HG03469 (cell line): ENCODE data around the gene TMC7.
"Not testable (repeated sequence)": the region's sequence is repeated elsewhere in the genome, so short reads cannot be mapped to it uniquely, and the experiment has no call there.

Experiments
- ATAC-seq: cut with Tn5 transposase; IDR thresholded peaks from one replicate; pipeline ENCODE4 v1.9.1; 2021; ENCODE audit warnings: mild to moderate bottlenecking, moderate library complexity, moderate number of reproducible peaks; ENCODE audit not compliant: unreplicated experiment

TMC7 gene

DNA sequence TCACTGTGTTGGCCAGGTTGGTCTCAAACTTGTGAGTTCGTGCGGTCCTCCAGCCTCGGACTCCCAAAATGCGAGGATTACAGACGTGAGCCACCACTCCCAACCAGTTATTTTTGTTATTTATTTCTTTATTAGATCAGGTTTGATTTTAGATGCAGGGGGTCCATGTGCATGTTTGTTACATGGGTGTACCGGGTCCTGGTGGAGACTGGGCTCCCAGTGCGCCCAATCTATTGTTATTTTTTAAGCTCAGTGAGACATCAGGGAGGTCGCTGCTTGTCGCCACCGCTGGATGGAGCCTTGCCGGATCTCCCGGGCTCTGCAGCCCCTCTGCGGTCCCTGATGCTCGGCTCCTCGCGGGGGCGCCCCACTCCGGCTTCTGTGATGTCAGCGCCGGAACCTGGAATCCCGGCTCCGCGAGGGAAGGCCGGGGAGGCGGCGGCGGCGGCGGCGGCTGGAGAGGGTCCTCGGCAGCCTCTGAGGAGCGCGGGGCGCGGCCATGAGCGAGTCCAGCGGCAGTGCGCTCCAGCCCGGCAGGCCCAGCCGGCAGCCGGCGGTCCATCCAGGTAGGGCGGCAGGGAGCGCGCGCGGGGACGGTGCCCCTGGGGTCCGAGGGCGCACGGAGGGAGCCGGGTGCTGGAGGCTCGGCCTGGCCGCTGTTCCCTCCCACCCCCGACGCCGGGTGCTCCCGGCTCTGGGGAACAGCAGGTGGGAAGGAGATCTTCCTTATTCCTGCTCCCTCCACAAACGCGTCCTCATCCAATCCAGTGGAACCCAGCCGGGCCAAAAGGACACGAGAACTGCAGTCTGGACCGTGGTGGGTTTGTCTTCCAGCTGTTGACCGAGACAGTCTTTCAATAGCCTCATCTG lies at the start of gene TMC7:
TSS of gene TMC7 (plus strand) at position 370 of the 870 bp plus-strand sequence. CDS start at position 500, 130 bp downstream.
- no peak for ATAC-seq

DNA sequence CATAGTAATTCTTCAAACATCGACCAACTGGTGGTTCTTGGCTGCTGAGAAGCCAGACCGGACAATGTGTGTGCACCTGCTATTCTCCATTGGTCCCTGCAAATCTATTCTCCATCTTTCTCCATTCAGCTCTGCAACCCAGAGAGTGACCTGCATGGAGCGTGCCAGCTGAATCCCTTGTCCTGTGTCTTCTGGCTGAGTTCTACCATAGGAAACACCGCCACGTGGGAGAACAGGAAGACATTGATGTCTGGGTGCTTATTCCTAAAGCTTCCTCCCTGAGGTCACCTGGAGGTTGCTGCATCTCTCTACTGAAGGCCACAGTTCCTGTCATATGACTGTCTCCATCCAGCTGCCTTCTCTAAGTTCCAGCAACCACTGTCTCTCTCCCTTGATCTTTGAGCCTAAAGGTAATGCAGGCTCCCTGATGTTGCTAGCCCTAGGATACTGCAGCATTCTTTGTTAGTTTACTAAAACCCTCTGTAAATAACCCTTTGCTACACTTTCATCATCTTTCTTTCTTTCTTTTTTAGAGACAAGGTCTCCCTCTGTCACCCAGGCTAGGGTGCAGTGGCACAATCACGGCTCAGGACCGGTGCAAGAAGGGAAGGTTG lies 46.9 kb upstream of the TMC7 start:
- ATAC-seq: no peak

DNA sequence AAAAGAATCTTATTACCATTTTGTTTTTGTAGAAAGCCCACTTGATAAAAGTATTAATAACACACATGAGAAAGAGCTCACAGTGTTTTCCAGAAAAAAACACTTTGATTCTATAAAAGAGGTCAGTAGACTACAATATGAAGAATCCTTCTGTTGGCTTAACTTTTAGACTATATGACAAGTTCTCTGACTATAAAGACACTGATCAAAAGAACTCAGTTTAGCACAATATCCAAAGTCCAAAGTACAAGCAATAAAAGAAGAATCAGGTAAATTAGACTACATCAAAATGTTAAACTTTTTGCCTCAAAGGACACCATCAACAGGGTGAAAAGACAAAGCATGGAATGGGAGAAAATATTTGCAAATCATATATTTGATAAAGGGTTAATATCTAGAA lies 46.3 kb upstream of the TMC7 start:
- no peak for ATAC-seq

DNA sequence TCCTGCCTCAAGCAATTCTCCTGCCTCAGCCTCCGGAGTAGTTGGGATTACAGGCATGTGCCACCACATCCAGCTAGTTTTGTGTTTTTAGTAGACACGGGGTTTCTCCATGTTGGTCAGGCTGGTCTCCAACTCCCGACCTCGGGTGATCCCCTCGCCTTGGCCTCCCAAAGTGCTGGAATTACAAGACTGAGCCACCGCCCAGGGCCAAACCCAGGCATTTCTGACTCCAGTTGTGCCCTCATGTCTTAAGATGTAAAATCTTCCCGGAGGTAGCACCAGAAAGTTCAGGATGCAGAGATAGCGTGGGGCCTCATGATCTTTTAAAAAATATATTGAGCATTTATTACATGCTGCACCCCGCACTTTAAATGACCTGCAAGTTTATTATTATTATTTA lies 44.7 kb upstream of the TMC7 start:
- no peak for ATAC-seq

DNA sequence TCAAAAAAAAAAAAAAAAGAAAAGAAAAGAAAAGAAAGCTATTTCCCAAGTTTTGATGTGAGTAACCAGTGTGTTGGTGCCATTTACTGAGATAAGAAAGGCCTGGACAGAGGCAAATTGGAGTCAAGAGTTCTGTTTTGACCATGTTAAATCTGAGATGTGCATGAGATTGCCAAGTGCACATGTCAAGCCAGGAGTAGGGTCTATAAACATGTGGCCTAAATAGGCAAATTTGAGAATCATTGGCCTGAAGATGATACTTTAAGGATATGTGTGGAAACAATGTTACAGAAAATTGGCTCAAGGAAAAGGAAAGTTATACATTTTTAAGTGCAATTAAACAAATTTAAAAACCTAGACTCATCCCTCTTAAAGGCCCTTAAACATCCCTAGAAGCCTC lies 42.3 kb upstream of the TMC7 start:
- no peak for ATAC-seq

DNA sequence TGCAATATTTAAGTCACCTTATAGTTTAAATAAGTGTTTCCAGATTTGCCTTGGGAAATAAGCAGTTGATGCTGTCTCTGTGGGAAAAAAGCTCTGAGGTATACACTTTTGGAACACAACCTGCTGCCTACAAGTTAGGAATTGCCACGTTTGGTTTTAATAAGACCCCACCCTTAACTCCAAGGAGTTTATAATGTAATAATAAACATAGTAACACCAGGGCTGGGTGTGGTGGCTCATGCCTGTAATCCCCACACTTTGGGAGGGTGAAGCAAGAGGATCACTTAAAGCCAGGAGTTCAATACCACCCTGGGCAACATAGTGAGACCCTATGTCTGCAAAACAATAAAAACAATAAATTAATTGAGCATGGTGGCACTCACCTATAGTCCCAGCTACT lies 41.7 kb upstream of the TMC7 start:
- no peak for ATAC-seq

DNA sequence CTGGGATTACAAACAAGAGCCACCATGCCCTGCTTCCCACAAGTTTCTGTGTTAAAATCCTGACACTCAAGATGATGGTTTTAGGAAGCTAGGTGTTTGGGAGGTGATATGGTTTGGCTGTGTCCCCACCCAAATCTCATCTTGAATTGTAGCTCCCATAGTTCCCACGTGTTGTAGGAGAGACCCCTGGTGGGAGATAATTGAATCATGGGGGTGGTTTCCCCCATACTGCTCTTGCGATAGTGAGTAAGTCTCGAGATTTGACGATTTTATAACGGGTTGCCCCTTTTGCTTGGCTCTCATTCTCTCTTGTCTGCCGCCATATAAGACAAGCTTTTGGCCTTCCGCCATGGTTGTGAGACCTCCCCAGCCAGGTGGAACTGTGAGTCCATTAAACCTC lies 40.3 kb upstream of the TMC7 start:
- ATAC-seq: no peak

DNA sequence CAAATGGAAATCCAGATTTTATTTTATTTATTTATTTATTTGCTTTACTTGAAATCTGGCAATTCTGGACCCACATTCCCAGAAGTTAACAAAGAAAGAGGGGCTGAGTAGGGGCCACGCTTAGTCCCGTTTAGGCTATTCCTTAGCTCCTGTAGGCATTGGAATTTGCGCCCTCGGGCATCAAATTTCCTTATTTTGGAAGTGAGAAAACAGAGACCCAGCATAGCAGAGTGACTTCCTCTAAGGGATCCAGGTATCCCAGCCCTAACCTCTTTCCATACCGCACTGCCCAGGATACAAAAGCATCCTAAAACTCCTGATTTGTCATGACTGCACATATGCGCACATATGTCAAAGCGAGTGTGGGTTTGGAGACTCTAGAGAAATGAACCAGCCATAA lies 38.5 kb upstream of the TMC7 start:
- ATAC-seq: no peak

DNA sequence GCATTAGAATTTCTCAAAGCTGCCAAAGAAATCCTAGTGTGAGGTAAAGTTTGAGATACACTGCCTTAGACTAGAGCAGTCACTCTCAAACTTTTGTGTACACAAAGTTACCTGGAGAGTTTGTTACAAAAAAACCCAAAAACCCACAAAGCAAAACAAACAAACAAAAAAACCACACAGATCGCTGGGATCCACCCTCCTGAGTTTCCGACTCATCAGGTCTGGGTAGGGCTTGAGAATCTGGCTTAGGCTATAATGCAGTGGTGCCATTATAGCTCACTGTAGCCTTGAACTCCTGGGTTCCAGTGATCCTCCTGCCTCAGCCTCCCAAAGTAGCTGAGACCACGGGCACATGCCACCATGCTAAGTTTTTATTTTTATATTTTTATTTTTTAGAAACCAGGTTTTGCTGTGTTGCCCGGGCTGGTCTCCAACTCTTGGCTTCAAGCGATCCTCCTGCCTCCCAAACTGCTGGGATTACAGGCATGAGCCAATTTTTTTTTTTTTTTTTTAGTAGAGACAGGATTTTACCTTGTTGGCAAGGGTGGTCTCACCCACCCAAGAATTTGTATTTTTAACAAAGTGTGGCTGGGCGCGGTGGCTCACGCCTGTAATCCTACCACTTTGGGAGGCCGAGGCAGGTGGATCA lies 35.2 kb upstream of the TMC7 start:
- ATAC-seq: no peak

DNA sequence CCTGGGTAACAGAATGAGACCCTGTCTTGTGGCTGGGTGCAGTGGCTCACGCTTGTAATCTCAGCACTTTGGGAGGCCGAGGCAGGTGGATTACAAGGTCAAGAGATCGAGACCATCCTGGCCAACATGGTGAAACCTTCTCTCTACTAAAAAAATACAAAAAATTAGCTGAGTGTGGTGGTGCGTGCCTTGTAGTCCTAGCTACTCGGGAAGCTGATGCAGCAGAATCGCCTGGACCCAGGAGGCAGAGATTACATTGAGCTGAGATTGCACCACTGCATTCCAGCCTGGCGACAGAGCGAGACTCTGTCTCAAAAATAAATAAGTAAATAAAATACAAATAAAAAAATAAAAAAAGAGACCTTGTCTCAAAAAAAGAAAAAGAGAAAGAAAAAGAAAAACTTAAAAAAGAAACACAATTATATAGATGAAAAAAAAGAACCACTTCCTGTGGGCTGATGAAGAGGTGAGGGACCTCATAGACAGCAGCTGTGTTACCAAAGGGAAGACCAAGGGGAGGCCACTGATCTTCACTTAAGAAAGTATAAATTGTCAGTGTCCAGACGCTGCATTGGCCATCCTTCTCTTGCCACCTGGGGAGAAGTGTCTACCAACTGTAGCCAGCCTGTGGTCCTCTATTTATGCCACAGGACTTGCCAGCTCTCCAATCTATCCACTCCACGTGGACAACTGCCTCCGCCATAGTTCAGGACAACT lies 33.1 kb upstream of the TMC7 start:
- no peak for ATAC-seq

DNA sequence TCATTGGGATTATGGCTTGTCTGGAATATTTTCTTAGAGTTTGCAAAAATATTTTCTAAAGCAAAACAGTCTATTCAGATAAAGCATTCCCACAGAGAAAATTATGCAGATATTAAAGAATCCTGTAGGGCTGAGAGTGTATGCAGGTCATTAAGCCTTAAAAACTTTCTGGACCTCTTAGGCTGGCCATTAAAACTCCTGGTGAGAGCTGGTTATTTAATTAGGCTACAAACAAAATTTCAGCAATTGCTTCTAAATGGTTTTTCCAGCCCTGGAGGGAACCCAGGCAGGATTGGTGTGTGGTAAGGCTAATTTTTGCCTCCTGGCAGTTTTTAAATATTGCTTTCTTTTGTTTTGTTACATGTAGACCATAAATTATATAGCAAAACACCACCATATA lies 30.2 kb upstream of the TMC7 start:
- no peak for ATAC-seq

DNA sequence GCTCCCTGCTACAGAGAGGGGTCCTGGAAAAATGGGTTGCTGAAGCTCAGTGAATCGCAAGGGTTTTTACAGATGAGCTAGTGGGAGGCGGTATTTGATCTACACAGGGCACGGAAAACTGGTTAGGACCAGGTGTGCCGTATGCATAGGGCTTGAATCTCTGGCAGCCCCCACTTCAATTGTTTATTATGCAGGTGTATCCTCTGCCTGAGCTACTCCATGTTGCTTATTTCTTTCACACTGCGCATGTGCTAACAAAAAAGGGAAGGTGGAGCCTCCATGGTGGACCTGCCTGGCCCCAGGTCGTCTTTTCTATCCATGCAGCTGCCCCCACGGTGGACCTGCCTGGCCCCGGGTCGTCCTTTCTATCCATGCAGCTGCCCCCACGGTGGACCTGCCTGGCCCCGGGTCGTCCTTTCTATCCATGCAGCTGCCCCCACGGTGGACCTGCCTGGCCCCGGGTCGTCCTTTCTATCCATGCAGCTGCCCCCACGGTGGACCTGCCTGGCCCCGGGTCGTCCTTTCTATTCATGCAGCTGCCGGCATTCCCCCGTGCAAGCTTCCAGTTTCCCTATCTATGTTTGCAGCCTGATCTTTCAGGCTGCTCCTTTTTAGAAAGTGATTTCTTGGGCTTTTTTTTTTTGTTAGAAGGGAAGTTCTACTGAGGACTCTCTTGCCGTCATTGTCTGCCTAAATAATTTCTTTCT lies 27.7 kb upstream of the TMC7 start:
- ATAC-seq: not testable (repeated sequence)

DNA sequence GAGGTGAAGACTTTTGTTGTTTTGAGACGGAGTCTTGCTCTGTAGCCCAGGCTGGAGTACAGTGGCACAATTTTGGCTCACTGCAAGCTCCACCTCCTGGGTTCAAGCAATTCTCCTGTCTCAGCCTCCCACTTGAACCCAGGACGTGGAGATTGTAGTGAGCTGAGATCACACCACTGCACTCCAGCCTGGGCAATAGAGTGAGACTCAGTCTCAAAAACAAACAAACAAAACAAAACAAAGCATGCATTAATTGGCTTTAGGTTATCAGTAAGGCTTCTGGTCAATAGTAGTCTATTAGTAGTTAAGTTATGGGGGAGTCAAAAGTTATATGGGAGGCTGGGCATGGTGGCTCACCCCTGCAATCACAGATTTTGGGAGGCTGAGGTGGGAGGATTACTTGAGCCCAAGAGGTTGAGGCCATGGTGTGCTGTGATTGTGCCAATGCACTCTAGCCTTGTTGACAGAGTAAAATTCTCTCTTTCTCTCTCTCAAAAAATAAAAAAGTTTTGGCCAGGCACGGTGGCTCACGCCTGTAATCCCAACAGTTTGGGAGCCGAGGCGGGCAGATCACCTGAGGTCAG lies 27.0 kb upstream of the TMC7 start:
- not testable (repeated sequence) for ATAC-seq

DNA sequence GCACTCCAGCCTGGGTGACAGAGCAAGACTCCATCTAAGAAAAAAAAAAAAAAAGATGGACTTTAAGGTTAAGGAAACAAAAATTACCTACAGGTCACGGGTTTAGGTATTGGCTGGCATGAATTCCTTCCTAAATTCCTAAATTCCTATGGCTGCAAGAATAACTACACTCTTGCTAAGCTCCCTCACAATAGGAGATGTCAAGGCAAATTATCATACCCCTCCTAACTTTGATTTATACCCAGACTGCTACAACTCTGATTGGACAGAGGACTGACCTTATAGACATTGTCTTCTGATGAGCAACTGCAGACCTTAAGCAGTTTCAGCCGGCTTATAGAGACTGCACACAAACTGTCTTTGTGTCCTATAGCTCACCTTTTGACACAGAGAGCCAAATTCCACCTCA lies 25.1 kb upstream of the TMC7 start:
- ATAC-seq: no peak

DNA sequence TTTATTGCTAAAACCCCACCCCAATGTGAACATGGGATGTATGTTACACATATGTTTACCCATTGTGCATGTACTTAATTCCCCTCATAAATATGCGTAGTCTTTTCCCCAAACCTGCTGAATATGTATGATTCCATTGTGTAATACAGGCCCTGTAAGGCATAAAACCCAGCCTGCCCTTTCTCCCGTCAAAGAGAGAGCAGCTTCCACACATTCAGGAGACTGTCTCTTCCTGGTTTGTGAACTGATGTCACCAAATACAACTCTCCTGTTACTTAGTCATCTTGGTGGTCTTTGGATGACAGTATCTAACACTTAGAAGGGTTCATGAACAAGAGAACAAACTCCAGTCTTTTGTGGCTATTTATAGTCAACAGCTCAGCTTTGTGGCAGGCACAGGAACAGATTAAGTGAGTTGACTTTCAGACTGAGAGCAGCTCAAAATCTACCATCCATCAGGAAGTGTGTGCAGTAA lies 24.7 kb upstream of the TMC7 start:
- ATAC-seq: no peak

DNA sequence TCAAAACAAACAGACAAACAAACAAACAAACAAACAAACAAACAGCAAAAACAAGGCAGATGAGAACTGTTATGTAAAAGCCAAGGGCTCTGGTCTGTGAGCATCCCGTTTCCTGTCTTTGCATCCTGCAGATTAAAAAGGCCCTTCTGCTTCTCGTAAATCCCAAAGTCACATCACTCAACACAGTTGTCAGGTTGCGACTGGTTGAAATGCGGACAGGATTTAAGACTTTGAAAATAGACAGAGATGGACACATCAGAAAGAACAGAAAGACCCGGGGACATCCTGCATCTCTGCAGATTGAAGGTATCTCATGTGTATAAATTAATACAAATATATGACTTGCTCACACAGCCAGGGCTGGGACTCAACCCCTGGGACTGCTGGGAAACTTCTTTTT lies 18.2 kb upstream of the TMC7 start:
- no peak for ATAC-seq

DNA sequence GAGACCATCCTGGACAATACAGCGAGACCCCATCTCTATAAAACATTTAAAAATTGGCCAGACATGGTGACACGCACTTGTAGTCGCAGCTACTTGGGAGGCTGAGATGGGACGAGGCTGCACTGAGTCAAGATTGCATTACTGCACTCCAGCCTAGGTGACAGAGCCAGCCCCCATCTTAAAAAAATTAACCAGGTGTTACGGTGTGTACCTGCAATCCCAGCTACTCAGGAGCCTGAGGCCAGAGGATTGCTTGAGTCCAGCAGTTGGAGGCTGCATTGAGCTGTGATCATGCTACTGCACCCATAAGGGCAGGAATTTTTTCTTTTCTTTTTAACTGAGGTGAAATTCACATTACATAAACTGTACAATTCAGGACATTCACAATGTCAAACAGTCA lies 16.9 kb upstream of the TMC7 start:
- no peak for ATAC-seq

DNA sequence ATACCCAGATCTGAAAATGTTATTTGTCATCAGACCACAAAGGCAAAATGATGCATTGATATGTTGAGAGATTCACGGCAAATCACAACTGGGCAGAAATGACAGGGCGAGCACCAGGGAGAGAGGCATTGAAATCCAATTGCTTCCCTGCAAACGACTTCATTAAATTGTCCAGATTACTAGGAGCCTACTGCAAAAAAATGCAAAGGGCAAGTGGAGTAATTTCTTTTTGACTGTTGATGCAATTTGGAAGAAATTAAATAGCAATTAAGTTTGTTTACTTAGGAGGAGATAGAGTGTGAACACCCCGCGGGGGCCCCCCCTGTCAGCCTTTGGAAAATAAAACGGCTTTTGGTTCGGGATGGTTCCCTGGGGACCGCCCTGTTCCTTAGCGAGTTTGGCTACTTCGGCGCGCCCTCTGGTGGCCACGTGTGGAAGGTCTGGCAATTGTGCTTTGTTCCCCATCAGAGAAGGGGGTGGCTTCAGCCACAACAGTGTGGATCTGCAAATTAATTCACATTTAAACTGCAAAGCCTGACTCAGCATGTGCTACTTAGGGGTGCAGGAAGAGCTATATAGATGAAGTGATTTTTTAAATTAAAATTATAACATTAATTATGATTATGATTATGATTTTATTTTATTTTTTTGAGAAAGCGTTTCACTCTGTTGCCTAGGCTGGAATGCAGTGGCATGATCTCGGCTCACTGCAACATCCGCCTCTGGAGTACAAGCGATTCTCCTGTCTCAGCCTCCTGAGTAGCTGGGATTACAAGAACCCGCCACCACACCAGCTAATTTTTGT lies 14.5 kb upstream of the TMC7 start:
- no peak for ATAC-seq

DNA sequence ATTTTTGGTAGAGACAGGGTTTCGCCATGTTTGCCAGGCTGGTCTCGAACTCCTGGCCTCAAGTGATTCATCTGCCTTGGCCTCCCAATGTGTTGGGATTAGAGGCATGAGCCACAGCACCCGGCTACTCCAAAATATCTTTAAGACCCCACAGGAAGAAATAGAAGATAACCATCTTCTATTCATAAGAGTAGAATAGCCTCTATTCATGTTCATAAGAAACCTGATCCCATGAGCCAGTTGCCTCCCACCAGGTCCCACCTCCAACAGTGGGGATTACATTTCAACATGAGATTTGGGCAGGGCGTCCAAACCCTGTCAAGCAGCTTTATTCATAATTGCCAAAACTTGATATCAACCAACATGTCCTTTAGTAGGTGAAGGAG lies 13.9 kb upstream of the TMC7 start:
- no peak for ATAC-seq
